Pericardium fibroblast (primary cell): Measurements from ENCODE around the gene VAMP8. TPM values are rescaled to one million over a fixed set of nuclear protein-coding genes. Genes with fewer than 3 reads are reported as not detected.

Experiments
- total RNA-seq: library from RNA; depleted of rRNA; stranded (reverse); fragments of >200 nt; gene quantifications from 2 replicates; pipeline ENCODE4 v1.2.3, GENCODE V29; 2015

The VAMP8 gene
- total RNA-seq = 5.8 TPM in 1 of 2 replicates, not detected in the other

GRCh38 chr2:85577386-85578242 is at the start of gene VAMP8:
TSS of gene VAMP8 (plus strand) at chr2:85577586. CDS start at chr2:85577647, 61 bp downstream.

DNA sequence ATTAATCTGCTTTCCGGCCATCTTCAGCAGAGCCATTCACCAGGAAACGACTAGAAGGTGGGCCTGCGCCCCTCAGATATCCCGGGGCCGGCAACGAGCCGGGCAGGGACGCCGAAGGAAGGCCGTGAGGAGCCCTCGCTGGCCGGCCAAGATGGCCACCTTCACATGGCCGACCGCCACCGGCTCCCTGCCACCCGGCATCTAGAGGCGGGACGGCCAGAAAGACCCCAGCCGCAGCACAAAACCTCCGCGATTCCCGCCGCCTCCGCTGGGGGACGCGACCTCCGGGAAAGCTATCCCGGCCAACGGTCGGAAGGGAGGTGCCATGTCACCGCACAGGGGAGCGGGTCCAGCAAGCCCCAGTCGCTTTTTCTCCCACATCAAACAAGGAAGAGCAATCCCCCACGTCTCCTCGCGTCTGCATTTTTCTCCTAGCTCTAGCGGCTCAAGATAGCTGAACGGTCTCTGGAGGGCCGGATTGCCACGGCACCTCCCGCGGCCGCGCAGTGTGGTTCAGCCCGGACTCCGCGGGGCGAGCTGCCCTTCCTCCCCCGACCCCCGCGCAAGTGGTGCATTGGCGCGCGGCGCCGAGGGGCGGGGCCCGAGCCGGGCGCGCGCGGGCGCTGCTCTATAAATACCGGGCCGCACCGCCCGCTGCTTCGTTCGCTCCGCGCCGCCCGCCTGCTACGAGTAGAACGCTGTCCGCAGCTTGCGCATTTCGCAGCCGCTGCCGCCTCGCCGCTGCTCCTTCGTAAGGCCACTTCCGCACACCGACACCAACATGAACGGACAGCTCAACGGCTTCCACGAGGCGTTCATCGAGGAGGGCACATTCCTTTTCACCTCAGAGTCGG is 38.7 kb upstream of the VAMP8 start, which contains the start of gene MAT2A:
TSS of gene MAT2A (plus strand) at position 662 of the 854 bp plus-strand sequence. CDS start at position 782, 120 bp downstream.

GRCh38 chr2:85561280-85562212 is 15.8 kb upstream of the VAMP8 start, which contains the start of gene GGCX:
TSS of gene GGCX (minus strand) at chr2:85561493. CDS start at chr2:85561428, 65 bp downstream.

GRCh38 chr2:85584354-85584856 is 7.0 kb downstream of the VAMP8 start, which contains the start of gene VAMP5:
TSS of gene VAMP5 (plus strand) at chr2:85584431. CDS start at chr2:85584491, 60 bp downstream.

GRCh38 chr2:85595301-85596025 is 18.1 kb downstream of the VAMP8 start, which contains the start of gene RNF181:
TSS of gene RNF181 (plus strand) at chr2:85595745. CDS start at chr2:85595764, 19 bp downstream.

GRCh38 chr2:85602476-85603234 is 25.3 kb downstream of the VAMP8 start, which contains the start of gene TMEM150A:
TSS of gene TMEM150A (minus strand) at chr2:85602698. CDS start at chr2:85601948, 750 bp downstream.

DNA sequence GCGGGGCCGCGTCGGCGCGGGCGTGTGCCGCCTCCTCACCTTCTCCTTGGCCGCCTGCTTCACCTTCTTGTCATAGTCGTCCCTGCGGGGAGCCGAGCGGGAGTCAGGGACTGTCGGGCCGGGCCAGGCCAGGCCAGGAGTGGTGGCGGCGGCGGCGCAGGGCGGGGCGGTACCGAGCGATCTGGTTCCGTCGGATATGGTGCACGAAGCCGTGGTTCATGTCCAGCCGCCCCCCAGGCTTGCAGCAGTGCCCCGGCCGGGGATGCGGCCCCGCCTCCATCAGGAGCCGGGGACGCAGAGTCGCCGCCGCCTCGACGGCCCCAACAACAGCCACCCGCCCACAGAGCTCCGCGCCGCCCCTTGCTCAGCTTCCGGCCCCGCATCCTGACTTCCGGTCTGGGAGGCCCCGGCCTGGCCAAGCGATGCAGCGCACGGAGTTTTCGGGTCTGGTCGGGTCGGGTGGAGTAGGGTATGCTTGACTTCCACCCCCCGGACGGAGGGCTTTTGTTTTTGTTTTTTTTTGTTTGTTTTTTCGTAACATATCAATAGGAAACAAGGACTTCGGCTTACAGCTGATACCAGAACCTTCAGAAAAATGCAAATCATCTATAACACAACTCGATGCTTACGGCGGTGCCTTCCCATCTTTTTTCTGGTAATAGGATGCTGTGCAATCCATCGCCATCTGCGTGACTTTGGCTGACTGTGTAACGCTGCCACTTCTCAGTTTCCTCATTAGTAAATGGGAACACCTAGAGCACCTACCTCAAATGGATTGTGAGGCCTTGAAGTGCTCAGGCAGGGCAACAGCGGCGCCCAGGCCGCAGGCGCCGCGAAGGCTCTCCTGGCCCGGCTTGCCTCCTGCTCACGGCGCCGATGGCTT is 34.6 kb downstream of the VAMP8 start, which contains the start of gene C2orf68:
TSS of gene C2orf68 (minus strand) at position 362 of the 883 bp plus-strand sequence. CDS start at position 280, 82 bp downstream.

Other genes starting within 250 kb of the VAMP8 start
- gene TGOLN2, start 249.6 kb upstream of the VAMP8 start, total RNA-seq = 63.9 and 67.5 TPM in 2 replicates
- 26.6 and 35.0 TPM in 2 replicates for gene RETSAT, start 223.1 kb upstream of the VAMP8 start, total RNA-seq
- gene ELMOD3, start 222.8 kb upstream of the VAMP8 start, total RNA-seq = 10.0 and 15.3 TPM in 2 replicates
- gene CAPG, start 167.2 kb upstream of the VAMP8 start, total RNA-seq = 72.2 and 88.8 TPM in 2 replicates
- gene SH2D6, start 158.9 kb upstream of the VAMP8 start, total RNA-seq = not detected in 2 replicates
- gene MAT2A, start 38.4 kb upstream of the VAMP8 start, total RNA-seq = 95.3 and 95.9 TPM in 2 replicates
- gene GGCX, start 16.1 kb upstream of the VAMP8 start, total RNA-seq = 34.6 and 35.4 TPM in 2 replicates
- gene VAMP5, start 6.8 kb downstream of the VAMP8 start, total RNA-seq = 33.1 and 70.7 TPM in 2 replicates
- gene RNF181, start 18.2 kb downstream of the VAMP8 start, total RNA-seq = 157 and 188 TPM in 2 replicates
- gene TMEM150A, start 25.1 kb downstream of the VAMP8 start, total RNA-seq = 22.9 and 26.7 TPM in 2 replicates
- 5.3 and 8.2 TPM in 2 replicates for gene C2orf68, start 34.5 kb downstream of the VAMP8 start, total RNA-seq
- 39.1 and 51.7 TPM in 2 replicates for gene USP39, start 38.6 kb downstream of the VAMP8 start, total RNA-seq
- not detected in 2 replicates for gene SFTPB, start 90.6 kb downstream of the VAMP8 start, total RNA-seq
- gene GNLY, start 116.8 kb downstream of the VAMP8 start, total RNA-seq = not detected in 2 replicates
- gene ATOH8, start 176.4 kb downstream of the VAMP8 start, total RNA-seq = 16.9 and 31.4 TPM in 2 replicates